Left cardiac atrium (tissue), 4 donors: ENCODE measurements around the gene HIRA. TPM values are rescaled to one million over a fixed set of nuclear protein-coding genes. Genes with fewer than 3 reads are reported as not detected.
"Not testable (repeated sequence)": the region's sequence is repeated elsewhere in the genome, so short reads cannot be mapped to it uniquely, and the experiment has no call there.

ENCODE experiments used
- ATAC-seq, 2 donors: fragments of 200-7000 bp; cut with Tn5 transposase; one replicate each; pipeline ENCODE4 v1.9.1; 2020; ENCODE audit warnings: mild to moderate bottlenecking in 2 of 2, moderate library complexity in 2 of 2
- DNase-seq: peaks from one replicate; pipeline ENCODE4 v3.0.0-alpha.2; 2020
- intact Hi-C, 2 donors: fragments of 100-400 bp; cut with DNase I; formaldehyde crosslinking; loops; one replicate each; pipeline versions ENCODE4 v1.14.1 to v1.15.1; 2022 to 2023
- total RNA-seq, 2 donors: library from RNA; stranded (reverse); fragmentation: NEBNext Ultra II Directional; extraction: Animal tissue kit (Norgen Biotek cat#: 25700); gene quantifications; one replicate each; pipeline ENCODE4 v1.2.1, GENCODE V29; 2021
- donor health status: DM: no; HTN: yes; CAD: no.
- donor health status: DM: no; HTN: yes; CAD: no; lungs with severe emphysema.
- donor health status: DM: yes; HTN: yes; CAD: no.
- donor health status: Dilated cardiomyopathy.

HIRA gene
- total RNA-seq, 2 donors from 2014 or later = 15.3 to 22.1 TPM

DNA sequence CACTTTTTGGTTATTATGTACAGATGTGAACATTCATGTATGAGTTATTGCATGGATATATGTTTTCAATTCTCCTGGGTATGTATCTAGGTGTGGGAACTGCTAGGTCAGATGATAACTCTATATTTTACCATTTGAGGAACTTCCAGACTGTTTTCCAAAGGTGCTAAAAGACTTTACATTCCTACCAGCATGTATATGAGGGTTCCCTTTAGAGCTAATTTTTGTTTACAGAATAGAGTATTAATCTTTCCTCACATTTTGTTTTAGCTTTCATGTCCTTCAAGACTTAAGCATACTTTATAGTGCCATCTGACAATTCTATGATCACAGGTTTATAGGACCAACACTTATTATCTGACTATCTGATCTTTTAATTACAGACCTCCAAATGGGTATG lies 59.6 kb downstream of the HIRA start:
- intact Hi-C loops = no loop called here
- ATAC-seq (no peak), DNase-seq (no peak)

DNA sequence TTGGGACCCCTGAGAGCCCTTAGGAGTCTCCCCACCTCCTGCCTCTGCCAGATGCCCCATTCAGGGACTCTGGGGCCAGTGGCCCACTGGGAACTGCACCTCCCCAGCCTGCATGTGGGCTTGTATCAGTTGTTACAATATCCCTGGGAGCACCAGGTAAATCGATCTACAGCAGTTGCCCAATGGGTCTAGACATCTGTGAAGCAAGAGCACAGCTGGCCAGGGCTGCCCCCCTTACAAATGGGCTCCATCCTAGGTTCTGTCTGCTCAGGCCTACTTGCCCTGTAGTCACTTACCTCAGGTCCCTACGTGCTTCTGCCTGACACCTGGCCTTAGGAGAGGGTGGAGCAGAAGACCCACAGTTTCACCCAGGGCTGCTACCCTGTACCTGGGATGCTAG lies 62.7 kb downstream of the HIRA start:
- DNase-seq = no peak
- no peak for ATAC-seq
- intact Hi-C loops = no loop called here

DNA sequence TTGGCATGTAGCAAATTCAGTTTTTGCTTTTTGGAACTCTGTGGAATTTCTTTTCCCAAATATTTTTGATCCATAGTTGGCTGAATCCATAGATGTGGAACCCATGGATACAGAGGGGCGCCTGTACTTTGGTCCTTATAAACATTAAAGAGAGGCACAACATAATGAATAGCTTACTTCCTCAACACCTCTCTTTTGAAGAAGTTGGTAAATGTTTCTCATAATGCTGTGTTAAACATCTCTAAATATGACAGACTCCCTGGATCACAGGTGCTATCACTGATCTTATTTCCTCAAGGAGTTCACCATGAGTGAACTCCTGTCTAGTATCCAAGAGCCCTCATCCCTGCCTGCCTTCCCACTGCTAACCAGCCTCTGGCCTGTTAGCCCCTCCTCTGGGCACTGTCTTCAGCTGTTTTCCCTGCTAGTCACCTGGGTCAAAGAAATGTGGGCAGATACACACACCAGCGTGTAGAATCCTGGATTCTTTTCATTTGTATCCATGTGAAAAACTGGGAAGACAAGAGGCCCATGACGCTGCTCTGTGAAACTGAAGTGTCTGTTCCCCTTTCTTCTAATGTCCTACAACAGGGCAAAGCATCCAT lies 63.7 kb downstream of the HIRA start:
- intact Hi-C loops = no loop called here

DNA sequence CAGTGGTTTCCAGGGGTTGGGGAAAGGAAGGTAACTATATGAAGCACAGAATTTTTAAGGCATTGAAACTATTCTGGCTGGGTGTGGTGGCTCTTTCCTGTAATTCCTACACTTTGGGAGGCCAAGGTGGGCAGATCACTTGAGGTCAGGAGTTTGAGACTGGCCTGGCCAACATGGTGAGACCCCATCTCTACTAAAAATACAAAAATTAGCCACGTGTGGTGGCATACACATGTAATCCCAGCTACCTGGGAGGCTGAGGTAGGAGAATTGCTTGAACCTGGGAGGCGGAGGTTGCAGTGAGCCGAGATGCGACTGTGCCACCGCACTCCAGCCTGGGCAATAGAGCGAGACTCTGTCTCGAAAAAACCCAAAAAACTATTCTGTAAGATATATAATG lies 68.0 kb downstream of the HIRA start:
- DNase-seq, ATAC-seq, intact Hi-C loops: not testable (repeated sequence)

More for the DNA sequence above, 63.7 kb downstream of the HIRA start:
- DNase-seq (no peak), ATAC-seq (no peak)

DNA sequence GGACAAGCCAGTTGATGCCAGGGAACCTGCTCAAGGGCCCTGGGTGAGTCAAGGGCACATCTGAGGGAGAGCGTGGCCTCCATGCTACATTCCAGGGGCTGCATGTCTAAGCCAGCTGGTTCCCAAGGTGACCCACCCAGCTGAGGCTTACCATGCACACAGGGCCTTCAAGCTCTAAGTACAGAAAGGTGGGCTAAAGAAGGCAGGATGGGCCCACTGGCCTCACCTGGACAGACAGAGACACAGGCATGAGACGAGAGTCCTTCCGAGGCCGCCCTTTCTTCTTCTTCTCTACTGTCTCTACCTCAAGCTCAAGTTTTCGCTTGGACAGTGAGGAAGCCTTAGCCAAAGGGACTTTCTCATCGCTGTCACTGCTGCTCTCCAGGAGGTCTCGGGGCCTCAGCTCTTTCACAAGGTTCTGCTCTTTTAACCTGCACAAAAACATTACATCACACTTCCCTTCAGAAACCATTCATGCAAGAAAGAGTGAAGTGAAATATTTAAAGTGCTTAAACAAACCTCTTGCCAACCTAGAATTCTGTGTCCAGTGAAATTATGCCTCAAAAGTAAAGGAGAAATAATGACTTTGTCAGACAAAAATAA lies 69.9 kb downstream of the HIRA start:
- intact Hi-C loops = no loop called here
- DNase-seq = no peak
- no peak for ATAC-seq

DNA sequence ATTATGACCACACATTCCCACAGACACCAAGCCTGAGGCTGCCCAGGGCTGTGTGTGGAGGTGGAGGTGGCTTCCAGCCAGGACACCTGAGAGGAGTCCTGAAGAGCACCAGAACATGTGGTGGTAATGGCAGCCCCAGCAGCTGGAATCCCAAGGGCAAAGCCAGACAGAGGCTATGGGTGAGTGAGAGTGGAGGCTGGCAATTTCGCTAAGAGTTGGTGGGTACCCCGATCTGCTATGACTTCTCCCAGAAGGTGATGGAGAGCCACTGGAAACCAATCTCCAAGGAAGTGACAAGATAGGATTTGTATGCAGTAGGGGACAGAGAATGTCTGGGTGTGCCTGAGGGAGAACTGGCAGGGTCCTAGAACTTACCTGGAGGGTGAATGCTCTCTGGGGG lies 70.7 kb downstream of the HIRA start:
- ATAC-seq = no peak
- DNase-seq = no peak
- intact Hi-C loops = no loop called here

DNA sequence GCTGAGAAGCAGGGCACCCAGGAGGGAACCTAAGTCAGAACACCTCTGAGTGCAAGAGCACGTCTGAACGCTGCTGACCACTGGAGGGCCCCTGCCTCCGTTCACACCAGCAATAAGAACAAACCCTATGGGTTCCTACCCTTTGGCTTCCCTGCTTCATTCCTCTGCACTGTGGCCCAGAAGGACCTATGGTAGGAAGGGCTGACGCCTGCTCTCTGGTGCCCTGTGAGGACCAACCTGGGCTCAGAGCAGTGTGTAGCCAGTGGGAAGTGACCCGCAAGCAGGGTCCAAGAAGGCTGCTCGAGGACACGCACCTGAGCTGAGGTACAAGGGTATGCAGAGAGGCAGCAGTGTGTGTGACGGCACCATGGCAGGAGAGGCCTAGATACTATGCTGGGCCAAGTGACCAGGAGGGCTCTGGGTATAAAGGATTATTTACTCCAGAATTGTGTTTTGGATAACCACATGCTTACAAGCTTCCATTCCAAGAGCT lies 71.2 kb downstream of the HIRA start:
- DNase-seq = no peak
- intact Hi-C loops = no loop called here
- ATAC-seq = no peak

DNA sequence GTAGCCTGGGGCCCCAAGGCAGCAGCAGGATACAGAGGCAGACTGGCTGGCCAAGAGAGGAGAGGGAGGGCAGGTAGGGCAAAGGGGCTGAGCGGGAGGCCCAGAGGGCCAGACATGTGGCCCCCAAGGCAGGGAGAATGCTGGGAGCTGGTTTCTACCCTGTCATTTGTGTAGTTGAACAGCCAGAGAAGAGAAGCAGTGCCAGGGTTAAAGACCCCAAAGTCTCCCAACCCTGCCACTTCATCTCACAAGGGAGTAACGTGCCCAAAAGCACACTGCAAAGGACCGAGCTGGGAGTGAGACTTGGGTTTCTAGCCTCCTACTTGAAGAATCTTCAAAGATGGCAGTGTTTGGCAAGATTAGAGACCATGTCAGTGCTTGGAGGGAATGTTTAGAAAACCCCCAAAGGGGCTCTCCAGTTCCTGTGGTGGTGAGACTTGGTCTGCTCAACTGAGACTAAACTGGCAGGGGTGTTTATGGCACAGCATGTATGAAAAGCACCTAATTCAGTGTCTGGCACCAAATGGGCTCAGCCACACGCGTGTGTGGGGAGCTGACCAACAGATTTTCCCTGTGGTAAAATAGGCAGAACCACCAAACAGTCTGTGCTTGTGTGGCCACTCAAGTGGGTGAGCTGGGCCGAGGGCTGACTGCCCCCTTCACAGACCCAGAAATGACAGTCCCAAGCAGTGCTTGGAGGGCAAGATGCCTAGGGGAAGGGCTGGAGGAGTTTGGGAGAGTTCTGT lies 71.8 kb downstream of the HIRA start:
- intact Hi-C loops = no loop called here
- ATAC-seq (no peak), DNase-seq (no peak)

DNA sequence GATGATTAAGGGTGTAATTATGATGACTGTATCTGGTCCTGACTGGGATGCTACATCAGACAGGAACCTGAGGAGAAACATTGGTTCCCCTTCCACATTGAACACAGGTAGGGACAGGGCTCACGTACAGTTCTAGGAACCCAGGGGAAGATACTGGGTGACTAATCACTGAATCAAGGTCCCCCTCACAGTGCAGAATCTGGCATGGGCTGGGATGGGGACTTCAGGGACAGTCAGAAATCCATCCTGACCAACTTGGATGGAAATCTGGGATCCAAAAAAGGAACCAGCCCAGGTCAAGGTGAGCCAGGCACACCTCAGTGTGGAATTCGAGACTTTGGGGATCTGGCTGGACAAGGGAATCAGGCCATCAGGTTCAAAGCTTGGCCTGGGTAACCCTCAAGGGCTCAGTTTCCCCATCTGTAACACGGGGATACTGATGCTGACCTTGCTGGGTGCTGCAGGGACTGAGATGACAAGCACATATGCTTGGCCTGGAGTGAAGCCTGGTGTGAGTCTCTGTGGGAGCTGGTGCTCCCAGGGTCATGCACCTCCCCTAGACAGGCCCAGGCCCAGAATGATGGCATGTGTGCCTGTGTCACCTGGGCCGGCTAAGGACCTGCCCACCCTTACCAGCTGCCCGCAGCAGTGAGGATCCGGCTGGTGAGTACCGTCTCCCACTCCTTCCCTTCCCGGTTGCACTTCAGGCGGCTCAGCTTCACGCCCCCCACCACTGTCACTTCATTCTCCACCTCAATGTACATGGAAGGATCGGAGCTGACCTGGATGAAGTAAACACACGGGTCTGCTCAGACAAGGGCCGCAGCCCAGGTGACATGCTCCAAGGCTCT lies 72.6 kb downstream of the HIRA start:
- ATAC-seq (no peak), DNase-seq (no peak)
- intact Hi-C loops = no loop called here

DNA sequence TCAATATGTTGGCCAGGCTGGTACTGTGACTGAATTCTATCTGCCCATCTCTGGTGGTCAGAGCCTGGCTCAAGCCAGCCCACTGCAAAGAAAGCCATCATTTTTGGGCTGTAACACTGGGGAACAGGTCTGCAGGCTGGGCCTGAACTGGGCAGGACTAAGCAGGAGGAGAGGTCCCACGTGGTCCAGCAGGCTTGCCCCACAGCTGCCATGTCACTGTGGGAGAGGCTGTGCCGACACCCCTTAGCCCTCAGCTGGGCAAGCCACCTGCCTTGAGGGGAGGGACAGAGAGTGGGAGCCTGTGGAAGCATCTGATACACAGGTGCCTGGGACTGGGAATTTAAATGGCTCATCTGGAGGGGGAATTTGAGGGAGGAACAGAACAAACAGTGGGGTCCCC lies 73.3 kb downstream of the HIRA start:
- ATAC-seq (no peak), DNase-seq (no peak)
- intact Hi-C loops = no loop called here

DNA sequence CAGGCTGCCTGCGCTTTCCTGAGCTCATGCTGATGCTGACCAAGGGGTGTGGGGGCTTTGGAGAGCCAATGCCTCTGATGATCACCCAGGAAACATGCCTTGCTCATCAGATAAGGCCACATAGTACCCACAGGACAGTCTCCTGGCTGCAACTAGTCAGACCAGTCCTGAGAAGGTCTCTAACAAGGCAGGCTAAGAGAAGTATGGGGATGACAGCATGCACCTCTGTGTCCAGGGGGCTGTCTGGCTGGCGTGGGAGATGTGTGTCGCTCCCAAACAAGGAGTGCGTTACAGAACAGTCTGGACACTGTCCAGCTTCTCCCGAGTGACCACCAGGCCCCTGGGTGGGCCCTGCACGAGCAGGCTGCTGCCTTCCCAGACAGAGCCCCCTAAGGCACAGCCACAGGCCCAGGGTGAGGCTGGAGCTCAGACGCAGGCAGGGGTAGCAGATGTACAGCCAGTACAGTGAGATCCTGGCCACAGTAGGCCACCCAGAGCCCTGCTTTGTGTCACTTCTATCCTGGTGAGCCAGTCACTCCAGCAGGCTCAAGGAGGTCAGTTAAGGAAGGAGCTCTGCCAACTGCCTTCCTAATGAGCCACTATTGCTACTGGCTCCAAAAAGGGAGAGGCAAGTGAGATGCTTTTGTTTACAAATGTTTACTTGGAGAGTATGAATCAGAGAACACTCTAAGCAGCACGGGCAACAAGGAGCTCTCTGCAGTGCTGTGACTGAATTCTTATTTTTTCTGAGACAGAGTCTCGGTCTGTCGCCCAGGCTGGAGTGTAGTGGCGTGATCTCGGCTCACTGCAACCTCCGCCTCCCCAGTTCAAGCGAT lies 74.0 kb downstream of the HIRA start:
- intact Hi-C loops = no loop called here
- ATAC-seq (no peak), DNase-seq (no peak)

DNA sequence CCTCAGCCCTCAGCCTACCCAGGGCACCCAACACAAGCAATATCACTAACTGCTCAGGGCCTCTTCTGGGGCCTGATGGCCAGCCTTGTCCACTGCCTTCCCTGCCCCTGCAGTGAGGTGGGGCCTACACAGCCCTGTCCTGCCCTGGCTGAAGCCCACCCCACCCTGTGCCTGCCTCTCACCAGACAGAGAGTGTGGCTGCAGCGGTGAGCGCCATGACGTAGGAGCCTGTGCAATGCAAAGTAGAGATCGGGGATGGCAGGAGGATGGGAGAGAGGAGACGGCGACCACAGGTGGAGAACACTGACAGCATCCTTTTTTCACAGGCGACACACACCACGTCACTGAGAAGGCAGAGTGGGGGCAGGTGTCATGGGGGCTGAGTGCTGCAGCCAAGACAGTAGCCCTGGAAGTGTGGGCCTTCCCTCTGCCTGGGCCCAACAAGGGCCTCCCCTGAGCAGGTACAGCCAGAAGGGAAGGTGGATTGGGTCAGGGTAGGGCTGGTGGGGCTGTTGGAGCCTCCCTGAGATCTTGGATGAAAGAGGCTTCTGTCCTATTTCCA lies 74.7 kb downstream of the HIRA start:
- ATAC-seq (no peak), DNase-seq (no peak)
- intact Hi-C loops = no loop called here

DNA sequence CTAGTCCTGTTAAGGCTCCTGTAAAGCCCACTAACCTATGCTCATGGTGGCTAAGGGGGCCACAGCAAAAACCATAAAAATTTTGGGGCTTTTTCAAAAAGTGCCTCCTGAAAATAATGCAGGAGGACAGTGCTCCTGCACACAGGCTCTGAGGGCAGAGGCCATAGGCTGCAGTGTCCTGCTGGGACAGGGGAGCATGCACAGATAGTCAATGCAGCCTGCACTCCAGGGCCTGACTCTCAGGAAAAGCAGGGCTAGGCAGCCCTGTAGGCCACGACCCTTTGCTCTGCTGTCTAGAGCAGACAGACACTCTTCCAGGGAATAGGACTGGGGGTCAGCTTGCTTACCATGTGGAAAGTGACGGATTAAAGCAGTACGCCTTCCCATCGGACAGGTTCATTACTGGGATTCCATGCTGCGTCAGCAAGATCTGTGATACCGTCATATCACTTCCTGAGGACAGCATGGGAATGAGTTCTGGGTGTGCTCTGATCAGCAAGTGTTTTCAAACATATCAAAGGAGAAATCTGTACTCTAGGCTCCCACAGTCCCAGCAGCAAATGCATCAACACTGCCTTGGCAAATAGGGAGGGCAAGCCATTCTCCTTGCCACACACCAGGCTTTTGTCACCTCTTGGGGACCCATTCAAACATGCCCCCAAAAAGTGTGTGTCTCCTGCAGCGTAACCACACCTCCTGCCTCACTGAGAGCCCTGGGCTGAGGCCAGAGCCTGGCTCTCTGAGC lies 75.9 kb downstream of the HIRA start:
- intact Hi-C loops = no loop called here
- ATAC-seq (no peak), DNase-seq (no peak)

DNA sequence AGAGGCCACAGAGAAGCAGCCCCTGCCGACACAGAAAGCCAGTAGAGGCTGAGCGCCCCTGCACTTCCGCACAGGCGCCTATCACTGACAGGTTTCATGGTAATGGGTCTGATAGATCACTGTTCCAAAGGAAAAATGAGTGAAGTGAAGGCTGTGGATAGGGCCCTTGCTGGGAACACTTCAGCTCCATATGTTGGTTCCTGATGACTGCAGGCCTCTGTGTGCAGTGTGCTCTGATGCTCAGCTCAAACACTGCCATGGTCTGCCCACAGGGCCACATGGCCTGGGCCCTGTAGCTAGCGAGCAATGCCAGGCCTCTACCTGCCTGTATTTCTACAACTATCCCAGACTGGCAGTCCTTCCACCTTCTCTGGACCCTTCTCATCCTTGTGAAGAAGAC lies 77.3 kb downstream of the HIRA start:
- intact Hi-C loops = no loop called here
- ATAC-seq = no peak
- no peak for DNase-seq

DNA sequence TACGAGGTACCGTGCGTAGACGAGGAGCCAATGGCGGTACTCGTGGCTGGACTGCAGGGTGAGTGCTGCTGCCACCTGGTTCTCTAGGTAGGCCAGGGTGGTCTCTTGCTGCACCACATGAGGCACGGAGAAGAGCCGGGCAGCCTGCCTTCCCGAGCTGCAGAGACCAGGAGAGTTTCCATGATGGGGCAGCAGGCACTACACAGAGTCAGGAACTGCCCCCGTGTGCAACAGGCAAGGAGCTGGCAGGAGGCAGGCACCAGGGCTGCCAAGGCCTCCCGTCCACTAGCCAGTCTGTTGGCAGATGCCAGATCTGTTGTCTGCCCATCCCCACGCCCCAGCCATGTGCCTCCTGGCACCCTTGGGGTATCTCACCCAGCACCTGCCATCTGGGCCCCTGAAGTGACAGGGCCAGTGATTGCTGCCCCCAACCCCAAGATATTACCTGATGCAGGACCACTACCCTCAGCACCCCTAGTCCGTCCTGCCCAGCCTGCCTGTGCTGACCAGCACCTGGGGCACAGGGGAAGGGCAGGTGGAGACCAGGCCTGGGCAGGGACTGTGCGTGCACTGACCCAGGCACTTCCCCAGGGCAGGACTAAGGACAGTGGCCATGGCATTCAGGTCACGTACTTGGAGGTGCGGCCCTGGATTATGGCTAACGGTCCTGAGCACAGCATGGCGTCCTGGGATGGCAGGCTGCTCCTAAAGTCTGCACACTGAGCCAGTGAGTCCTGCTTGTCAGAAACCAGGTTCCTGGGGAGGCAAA lies 78.0 kb downstream of the HIRA start:
- ATAC-seq = no peak
- no peak for DNase-seq
- intact Hi-C loops = no loop called here

DNA sequence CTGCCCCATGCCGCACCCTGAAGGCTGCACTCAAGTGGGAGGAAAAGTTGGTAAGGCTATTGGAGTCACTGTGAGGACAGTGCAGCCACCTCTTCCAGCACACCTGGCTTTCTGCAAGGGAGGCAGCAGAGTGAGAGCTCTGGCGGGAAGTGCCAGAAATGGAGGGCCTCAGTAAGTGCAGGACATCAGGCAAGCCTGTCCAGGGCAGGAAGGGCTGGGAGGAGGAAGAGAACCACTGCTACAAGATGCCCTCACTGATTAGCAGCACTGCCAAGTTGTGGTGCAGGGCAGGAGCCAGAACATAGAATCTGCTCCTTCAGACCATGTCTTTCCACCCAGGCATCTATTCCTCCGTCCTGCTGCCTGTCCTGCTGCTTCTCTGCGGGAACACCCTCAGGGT lies 78.8 kb downstream of the HIRA start:
- no peak for DNase-seq

DNA sequence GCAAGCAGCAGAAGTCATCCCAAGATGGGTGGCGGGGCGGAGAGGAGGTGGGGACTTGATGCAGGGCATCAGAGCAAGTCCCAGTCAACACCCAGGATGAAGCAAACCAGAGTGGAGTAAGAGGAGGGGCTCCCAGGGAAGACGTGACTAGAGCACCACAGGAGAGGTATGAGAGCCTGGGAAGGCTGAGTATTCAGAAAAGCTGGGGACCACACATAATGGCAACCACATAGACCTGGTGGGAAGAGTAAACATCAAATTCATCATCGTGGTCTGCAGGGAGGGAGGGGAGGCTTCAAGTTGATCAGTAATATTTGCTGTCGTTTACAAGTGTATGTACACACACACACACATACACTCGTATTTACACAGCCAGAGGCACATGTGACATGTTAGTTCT lies 79.3 kb downstream of the HIRA start:
- intact Hi-C loops = no loop called here
- ATAC-seq = no peak

More for the DNA sequence above, 78.8 kb downstream of the HIRA start:
- intact Hi-C loops = no loop called here
- ATAC-seq = no peak

More for the DNA sequence above, 79.3 kb downstream of the HIRA start:
- DNase-seq = no peak
